GM06990 (cell line): ENCODE measurements around the gene LINC01488.

Experiments
- DNase-seq: peaks from one replicate; pipeline ENCODE4 v3.0.0-alpha.2; 2011; ENCODE audit not compliant: insufficient read length; ENCODE audit errors: extremely low read depth
- H3K27me3 ChIP-seq: replicated peaks from 2 replicates; pipeline ENCODE4 v1.6.0; 2011; ENCODE audit warnings: low read length; ENCODE audit not compliant: control insufficient read depth, insufficient read depth
- H3K36me3 ChIP-seq: 2 replicates; pipeline ENCODE4 v1.5.1; 2011; ENCODE audit warnings: low read length; ENCODE audit not compliant: control insufficient read depth, insufficient read depth
- H3K4me3 ChIP-seq: replicated peaks from 2 replicates; pipeline ENCODE4 v1.5.1; 2011; ENCODE audit warnings: low read depth, mild to moderate bottlenecking, control low read depth, low read length
- TF ChIP-seq, protein P1 (sequence below): IDR thresholded peaks from 2 replicates; pipeline ENCODE4 v1.5.1; 2011; ENCODE audit warnings: low read length, control low read depth, mild to moderate bottlenecking, inconsistent platforms; ENCODE audit not compliant: insufficient read depth, poor library complexity, severe bottlenecking

The LINC01488 gene

DNA sequence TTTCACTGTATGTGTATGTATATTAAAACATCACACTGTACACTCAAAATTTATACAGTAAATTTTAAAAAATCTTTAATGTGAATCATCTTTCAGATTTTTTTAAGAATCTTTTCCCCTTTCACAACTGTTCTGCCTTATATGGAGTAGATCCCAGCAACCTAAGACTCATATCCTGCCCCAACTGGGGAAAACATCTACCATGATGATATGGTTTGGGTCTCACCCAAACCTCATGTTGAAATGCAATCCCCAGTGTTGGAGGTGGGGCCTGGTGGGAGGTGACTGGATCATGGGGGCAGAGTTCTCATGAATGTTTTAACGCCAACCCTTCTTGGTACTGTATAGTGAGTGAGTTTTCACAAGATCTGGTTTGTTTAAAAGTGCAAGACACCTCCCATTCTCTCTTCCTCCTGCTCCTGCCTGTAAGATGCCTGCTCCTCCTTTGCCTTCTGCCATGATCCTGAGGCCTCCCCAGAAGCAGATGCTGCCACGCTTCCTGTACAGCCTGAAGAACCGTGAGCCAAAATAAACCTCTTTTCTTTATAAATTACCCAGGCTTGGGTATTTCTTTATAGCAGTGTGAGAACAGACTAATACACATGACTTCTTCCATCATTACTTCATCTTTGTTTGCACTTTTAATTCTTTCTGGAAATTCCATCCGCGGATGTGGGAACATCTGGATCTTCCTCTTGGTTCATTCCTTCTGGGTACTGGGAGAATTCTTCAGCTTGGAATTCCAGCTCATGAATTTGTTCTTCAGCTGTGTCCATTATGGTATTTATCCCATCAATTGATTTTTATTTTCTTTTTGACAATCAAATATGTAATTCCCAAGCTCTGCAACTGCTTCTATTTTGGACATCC lies 36.9 kb downstream of the LINC01488 start:
- H3K36me3 ChIP-seq, result no peaks in the 10 kb centered on the region
- DNase-seq, result no peak
- H3K4me3 ChIP-seq, result no peak overlapping the region
- TF ChIP-seq, protein P1, sequence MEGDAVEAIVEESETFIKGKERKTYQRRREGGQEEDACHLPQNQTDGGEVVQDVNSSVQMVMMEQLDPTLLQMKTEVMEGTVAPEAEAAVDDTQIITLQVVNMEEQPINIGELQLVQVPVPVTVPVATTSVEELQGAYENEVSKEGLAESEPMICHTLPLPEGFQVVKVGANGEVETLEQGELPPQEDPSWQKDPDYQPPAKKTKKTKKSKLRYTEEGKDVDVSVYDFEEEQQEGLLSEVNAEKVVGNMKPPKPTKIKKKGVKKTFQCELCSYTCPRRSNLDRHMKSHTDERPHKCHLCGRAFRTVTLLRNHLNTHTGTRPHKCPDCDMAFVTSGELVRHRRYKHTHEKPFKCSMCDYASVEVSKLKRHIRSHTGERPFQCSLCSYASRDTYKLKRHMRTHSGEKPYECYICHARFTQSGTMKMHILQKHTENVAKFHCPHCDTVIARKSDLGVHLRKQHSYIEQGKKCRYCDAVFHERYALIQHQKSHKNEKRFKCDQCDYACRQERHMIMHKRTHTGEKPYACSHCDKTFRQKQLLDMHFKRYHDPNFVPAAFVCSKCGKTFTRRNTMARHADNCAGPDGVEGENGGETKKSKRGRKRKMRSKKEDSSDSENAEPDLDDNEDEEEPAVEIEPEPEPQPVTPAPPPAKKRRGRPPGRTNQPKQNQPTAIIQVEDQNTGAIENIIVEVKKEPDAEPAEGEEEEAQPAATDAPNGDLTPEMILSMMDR, result no peak
- no peaks in the 10 kb centered on the region; the same call in 1 of the 2 replicates for H3K27me3 ChIP-seq

DNA sequence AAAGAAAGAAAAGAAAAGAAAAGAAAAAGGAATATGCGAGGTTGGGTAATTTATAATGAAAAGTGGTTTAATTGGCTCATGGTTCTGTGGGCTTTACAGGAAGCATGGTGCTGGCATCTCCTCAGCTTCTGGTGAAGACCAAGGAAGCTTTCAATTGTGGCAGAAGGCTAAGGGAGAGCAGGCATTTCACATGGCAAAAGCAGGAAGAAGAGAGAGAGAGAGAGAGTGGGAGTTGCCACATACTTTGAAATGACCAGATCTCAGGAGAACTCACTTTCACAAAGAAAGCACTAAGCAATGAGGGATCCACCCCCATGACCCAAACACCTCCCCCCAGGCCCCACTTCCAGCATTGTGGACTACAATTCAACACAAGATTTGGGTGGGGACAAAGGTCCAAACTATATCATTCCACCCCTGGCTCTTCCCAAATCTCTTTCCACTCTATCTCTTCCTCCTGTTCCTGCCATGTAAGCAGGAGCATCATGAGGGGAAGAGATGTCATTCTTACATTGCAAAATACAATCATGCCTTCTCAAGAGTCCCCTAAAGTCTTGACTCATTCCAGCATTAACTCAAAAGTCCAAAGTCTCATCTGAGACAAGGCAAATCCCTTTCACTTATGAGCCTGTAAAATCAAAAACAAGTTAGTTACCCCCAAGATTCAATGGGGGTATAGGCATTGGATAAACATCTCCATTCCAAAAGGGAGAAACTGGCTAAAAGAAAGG lies 38.9 kb downstream of the LINC01488 start:
- TF ChIP-seq, protein P1, result no peak
- no peaks in the 10 kb centered on the region; the same call in 1 of the 2 replicates for H3K27me3 ChIP-seq

DNA sequence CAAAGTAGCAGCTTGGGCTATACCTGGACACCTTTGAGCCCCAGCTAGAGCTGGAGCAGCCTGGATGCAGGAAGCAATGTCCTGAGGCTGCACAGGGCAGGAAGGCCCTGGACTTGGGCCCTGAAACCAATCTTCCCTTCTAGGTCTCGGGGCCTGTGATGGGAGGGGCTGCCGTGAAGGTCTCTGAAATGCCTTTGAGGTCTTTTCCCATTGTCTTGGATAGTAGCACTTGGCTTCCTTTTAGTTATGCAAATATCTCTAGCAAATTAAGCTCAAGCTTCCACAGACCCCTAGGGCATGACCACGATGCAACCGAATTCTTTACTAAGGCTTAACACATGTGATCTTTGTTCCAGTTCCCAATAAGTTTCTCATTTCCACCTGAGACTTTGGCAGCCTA lies 40.0 kb downstream of the LINC01488 start:
- Histone ChIP-seq H3K27me3 (no peaks in the 10 kb centered on the region; the same call in 1 of the 2 replicates), H3K4me3 (no peak overlapping the region), H3K36me3 (no peaks in the 10 kb centered on the region)
- TF ChIP-seq, protein P1, result no peak
- no peak for DNase-seq

More for the DNA sequence above, 38.9 kb downstream of the LINC01488 start:
- DNase-seq, result no peak
- Histone ChIP-seq H3K4me3 (no peak overlapping the region), H3K36me3 (no peaks in the 10 kb centered on the region)

DNA sequence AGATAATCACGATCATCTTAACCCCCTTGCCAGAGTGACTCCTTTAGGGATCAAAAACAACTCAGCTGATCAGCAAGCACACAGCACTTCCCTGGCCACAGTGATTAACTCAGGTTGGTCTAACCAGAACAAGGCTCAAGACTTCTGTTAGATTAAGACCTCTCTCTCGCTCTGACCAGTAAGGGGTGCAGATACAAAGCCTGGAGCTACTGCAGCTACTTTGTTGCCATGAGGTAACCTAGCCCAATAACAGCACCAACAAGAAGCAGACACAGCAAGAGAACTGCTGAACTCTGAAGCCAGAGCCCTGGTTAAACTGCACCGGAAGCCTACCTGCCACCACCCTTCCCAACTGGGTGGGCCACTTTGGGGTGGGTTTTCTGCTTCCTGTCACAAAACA lies 42.0 kb downstream of the LINC01488 start:
- no peaks in the 10 kb centered on the region; the same call in 1 of the 2 replicates for H3K27me3 ChIP-seq
- no peak for DNase-seq
- H3K36me3 ChIP-seq, result no peaks in the 10 kb centered on the region
- no peak overlapping the region for H3K4me3 ChIP-seq
- TF ChIP-seq, protein P1, result no peak

DNA sequence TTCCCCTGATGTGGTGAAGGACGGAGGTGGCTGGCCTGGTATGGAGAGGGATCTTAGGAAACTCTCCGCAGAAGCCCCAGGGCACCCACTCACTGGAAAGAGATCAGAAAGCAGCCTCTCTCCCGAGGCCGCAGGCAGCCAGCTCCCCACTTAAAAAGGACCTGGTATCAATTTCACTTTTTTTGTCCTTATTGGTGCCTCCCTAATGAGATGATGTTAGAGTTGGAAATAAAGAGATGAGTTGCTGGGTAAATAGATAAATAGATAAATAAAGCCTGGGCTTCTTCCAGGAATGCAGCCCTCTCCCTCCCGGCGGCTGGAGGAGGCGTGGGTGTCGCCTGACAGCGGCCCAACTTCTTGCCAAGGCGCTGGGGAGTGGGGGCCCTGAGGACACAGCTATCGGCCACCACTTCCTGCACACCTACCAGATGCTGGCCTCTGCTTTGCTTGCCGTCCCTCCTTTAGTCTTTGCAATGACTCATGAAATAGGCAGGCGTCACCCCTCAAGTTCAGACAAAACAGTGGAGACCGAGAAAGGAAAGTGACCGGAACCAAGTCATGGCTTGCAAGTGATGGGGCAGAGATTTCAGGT lies 42.9 kb downstream of the LINC01488 start:
- no peak for DNase-seq
- TF ChIP-seq, protein P1, result no peak
- no peak overlapping the region for H3K4me3 ChIP-seq
- H3K36me3 ChIP-seq, result no peaks in the 10 kb centered on the region
- H3K27me3 ChIP-seq, result no peaks in the 10 kb centered on the region; the same call in 1 of the 2 replicates
